Panc1 (cell line): ENCODE results near the gene OTOGL. TPM values are rescaled to one million over a fixed set of nuclear protein-coding genes. Genes with fewer than 3 reads are reported as not detected.

Source experiments
- ATAC-seq: fragments of 200-7000 bp; cut with Tn5 transposase; 2 replicates; pipeline ENCODE4 v1.9.1; 2020; ENCODE audit warnings: mild to moderate bottlenecking, moderate library complexity
- BruUV-seq: library from RNA; stranded (reverse); fragments of 400-500 nt; replicated peaks from 2 replicates; lab custom pipeline; 2021; lab: Mats Ljungman, UMichigan
- CTCF ChIA-PET: fragments of 300-600 bp; sonication (Branson Sonifier 250); formaldehyde crosslinking; loops from one replicate; lab custom pipeline; 2022; ENCODE audit warnings: antibody characterized with exemption; lab: Charles Lee
- POLR2A ChIA-PET: fragments of 300-600 bp; sonication (Branson Sonifier 250); formaldehyde crosslinking; loops from one replicate; lab custom pipeline; 2022; ENCODE audit warnings: antibody characterized with exemption; lab: Charles Lee
- DNase-seq: peaks from one replicate; pipeline ENCODE4 v3.0.0-alpha.2; 2010; ENCODE audit warnings: low read depth, low spot score
- H3K27ac ChIP-seq: 2 replicates; pipeline ENCODE4 v1.5.1; 2011; ENCODE audit warnings: mild to moderate bottlenecking, low read length, inconsistent platforms
- H3K27me3 ChIP-seq: fragments of 200-500 bp; sonication (Bioruptor generic); 2 replicates; pipeline ENCODE4 v1.6.0; 2014; ENCODE audit warnings: low read length, inconsistent platforms; ENCODE audit not compliant: control insufficient read depth, insufficient read depth
- H3K36me3 ChIP-seq: fragments of 200-500 bp; sonication (Bioruptor generic); 2 replicates; pipeline ENCODE4 v1.5.1; 2014; ENCODE audit warnings: inconsistent platforms, mild to moderate bottlenecking, low read length, moderate library complexity; ENCODE audit not compliant: control insufficient read depth, insufficient read depth
- H3K4me1 ChIP-seq: 2 replicates; pipeline ENCODE4 v1.5.1; 2011; ENCODE audit warnings: inconsistent platforms, mild to moderate bottlenecking, low read length, moderate library complexity; ENCODE audit not compliant: control insufficient read depth, insufficient read depth
- H3K4me3 ChIP-seq, 2 experiments: 2 replicates each; pipeline ENCODE4 v1.5.1; 2011 to 2012; ENCODE audit warnings: low read depth in 2 of 2, low read length in 2 of 2, mild to moderate bottlenecking in 2 of 2, inconsistent platforms in 1 of 2, moderate library complexity in 1 of 2
- H3K9me3 ChIP-seq: fragments of 200-500 bp; sonication (Bioruptor generic); 2 replicates; pipeline ENCODE4 v1.5.1; 2014; ENCODE audit warnings: low read depth, mild to moderate bottlenecking, inconsistent platforms, low read length, moderate library complexity; ENCODE audit not compliant: control insufficient read depth, insufficient read depth
- POLR2AphosphoS5 ChIP-seq: IDR thresholded peaks from 2 replicates; pipeline ENCODE4 v1.6.1; 2012; ENCODE audit warnings: mild to moderate bottlenecking, low read depth, low read length, moderate library complexity
- REST ChIP-seq, 2 experiments: IDR thresholded peaks; 2 replicates each; pipeline ENCODE4 v1.6.1; 2011 to 2012; ENCODE audit warnings: low read depth in 2 of 2, control low read depth in 1 of 2, low read length in 1 of 2, mild to moderate bottlenecking in 1 of 2, moderate library complexity in 1 of 2; ENCODE audit not compliant: insufficient read depth in 1 of 2
- SIN3A ChIP-seq: IDR thresholded peaks from 2 replicates; pipeline ENCODE4 v1.6.1; 2012; ENCODE audit warnings: low read depth, mild to moderate bottlenecking, low read length, moderate library complexity, borderline replicate concordance; ENCODE audit not compliant: insufficient read depth
- TCF7L2 ChIP-seq: IDR thresholded peaks from 2 replicates; pipeline ENCODE4 v1.6.1; 2011; ENCODE audit warnings: mild to moderate bottlenecking, low read depth, low read length, inconsistent platforms
- in situ Hi-C: cut with HindIII; loops from 2 replicates; pipeline ENCODE4 v1.10.0; 2016; ENCODE audit warnings: low sequenced_read_pairs, low pct_unique_long_range_greater_than_20kb
- intact Hi-C: fragments of 100-400 bp; cut with micrococcal nuclease; formaldehyde crosslinking; loops from one replicate; pipeline ENCODE4 v1.10.0; 2022; ENCODE audit not compliant: unreplicated experiment
- total RNA-seq: library from RNA; stranded (reverse); gene quantifications from one replicate; pipeline ENCODE4 v1.2.1, GENCODE V29; 2021; ENCODE audit not compliant: unreplicated experiment
- TF ChIP-seq, protein P1 (sequence below): fragments of 450-650 bp; IDR thresholded peaks from 2 replicates; pipeline ENCODE4 v1.5.1; 2017; ENCODE audit warnings: mild to moderate bottlenecking

The OTOGL gene
- total RNA-seq, 1 experiment from 2014 or later = not detected

DNA sequence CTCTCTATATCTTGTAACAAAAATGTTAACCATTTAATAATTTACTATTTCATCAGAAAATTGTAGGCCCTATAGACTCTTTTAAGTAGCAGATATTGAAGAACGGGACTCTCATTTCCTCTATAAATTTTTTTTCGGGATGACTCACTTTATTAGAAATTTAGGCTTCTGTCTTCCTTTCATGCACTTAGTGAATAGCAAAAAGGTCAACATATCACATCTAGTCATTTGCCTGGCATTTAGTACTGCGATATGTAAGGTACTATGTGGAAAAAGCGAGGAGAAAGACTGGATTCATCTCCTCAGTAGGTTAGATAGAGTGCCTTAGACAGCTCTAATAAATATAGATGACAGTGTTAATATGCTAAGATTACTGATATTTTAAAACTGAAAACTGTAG, 178.4 kb downstream of the OTOGL start:
- POLR2A ChIA-PET = no interaction called here
- in situ Hi-C loops = no loop called here
- no peaks in the 10 kb centered on the region for H3K4me1 ChIP-seq
- DNase-seq = no peak
- H3K9me3 ChIP-seq = no peaks in the 10 kb centered on the region
- H3K27me3 ChIP-seq = no peaks in the 10 kb centered on the region
- H3K4me3 ChIP-seq = no peak overlapping the region
- intact Hi-C loops = no loop called here
- no peaks in the 10 kb centered on the region for H3K36me3 ChIP-seq
- H3K27ac ChIP-seq = no peak overlapping the region
- ATAC-seq = no peak
- no TSS peak for BruUV-seq
- no peak for TF ChIP-seq POLR2AphosphoS5
- TF ChIP-seq REST (IDR thresholded peaks at IDR 0.05; ENCODE audit: insufficient read depth in 1 of 2, low read depth in 2 of 2, low read length in 1 of 2) = no peak
- no peak for TF ChIP-seq SIN3A
- no peak for TF ChIP-seq TCF7L2
- TF ChIP-seq, protein P1, sequence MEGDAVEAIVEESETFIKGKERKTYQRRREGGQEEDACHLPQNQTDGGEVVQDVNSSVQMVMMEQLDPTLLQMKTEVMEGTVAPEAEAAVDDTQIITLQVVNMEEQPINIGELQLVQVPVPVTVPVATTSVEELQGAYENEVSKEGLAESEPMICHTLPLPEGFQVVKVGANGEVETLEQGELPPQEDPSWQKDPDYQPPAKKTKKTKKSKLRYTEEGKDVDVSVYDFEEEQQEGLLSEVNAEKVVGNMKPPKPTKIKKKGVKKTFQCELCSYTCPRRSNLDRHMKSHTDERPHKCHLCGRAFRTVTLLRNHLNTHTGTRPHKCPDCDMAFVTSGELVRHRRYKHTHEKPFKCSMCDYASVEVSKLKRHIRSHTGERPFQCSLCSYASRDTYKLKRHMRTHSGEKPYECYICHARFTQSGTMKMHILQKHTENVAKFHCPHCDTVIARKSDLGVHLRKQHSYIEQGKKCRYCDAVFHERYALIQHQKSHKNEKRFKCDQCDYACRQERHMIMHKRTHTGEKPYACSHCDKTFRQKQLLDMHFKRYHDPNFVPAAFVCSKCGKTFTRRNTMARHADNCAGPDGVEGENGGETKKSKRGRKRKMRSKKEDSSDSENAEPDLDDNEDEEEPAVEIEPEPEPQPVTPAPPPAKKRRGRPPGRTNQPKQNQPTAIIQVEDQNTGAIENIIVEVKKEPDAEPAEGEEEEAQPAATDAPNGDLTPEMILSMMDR = no peak
- CTCF ChIA-PET = no interaction called here

DNA sequence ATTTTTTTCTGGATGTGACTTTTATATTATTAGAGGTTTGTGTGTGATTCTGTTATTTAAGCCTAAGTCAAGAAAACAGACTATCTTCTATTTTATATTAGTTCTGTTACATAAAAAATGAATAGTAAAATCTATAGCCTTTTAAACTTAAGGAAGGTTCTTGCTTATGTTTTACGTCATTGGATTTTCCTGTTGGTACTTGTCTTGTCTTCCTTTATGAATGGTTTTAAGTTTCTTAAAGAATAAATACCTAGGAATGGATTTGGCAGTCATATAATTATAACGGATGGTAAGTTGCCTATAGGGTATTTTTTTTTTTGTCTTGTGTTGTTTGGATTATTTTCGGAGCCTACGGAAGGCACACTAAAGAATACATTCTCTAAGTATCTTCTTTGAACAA, 182.9 kb downstream of the OTOGL start:
- ChIA-PET POLR2A (no interaction called here), CTCF (no interaction called here)

More for the DNA sequence above, 182.9 kb downstream of the OTOGL start:
- Histone ChIP-seq H3K27ac (no peak overlapping the region), H3K4me3 (no peak overlapping the region), H3K36me3 (no peaks in the 10 kb centered on the region), H3K4me1 (no peaks in the 10 kb centered on the region), H3K9me3 (no peaks in the 10 kb centered on the region), H3K27me3 (no peaks in the 10 kb centered on the region)
- in situ Hi-C loops = no loop called here
- BruUV-seq = no TSS peak
- DNase-seq = no peak
- no peak for ATAC-seq
- TF ChIP-seq SIN3A = no peak
- no peak for TF ChIP-seq REST (IDR thresholded peaks at IDR 0.05; ENCODE audit: insufficient read depth in 1 of 2, low read depth in 2 of 2, low read length in 1 of 2)
- TF ChIP-seq POLR2AphosphoS5 = no peak
- intact Hi-C loops = no loop called here
